Keratinocyte (primary cell): ENCODE measurements around the gene MAPK7.

Source experiments
- CTCF ChIP-seq, 3 experiments: IDR thresholded peaks in 1 of 3; conservative IDR thresholded peaks in 1 of 3; optimal IDR thresholded peaks in 1 of 3; 2 replicates in 2 of 3; 3 replicates in 1 of 3; pipeline versions ENCODE3 to v1.5.1; 2011; ENCODE audit warnings: low read length in 3 of 3, mild to moderate bottlenecking in 3 of 3, moderate library complexity in 2 of 3, control low read depth in 1 of 3, inconsistent platforms in 1 of 3; ENCODE audit not compliant: insufficient read depth in 2 of 3; ENCODE audit errors: extremely low read depth in 1 of 3
- EZH2 ChIP-seq: IDR thresholded peaks from one replicate; pipeline ENCODE4 v1.6.1; 2012; ENCODE audit warnings: inconsistent platforms, mild to moderate bottlenecking, low read length, moderate library complexity

GRCh38 chr17:19415311-19415710 lies 37.0 kb downstream of the MAPK7 start:
- TF ChIP-seq CTCF (optimal IDR thresholded peaks at IDR 0.05 in 1 of 3, IDR thresholded peaks at IDR 0.05 in 1 of 3, conservative IDR thresholded peaks at IDR 0.05 in 1 of 3; ENCODE audit: extremely low read depth in 1 of 3, insufficient read depth in 2 of 3, low read length in 3 of 3) (no peak), EZH2 (no peak)
